Astrocyte (in vitro differentiated cells and primary cell): ENCODE data around the gene FGF12. TPM values are rescaled to one million over a fixed set of nuclear protein-coding genes. Genes with fewer than 3 reads are reported as not detected.

Source experiments
- DNase-seq: peaks from one replicate; pipeline ENCODE4 v3.0.0-alpha.2; 2010; ENCODE audit warnings: low read depth
- FAIRE-seq: peaks from 2 replicates; lab custom pipeline; 2011; peaks lifted over from hg19 to GRCh38; lab: Jason Lieb, UNC
- H2AFZ ChIP-seq: 2 replicates; pipeline ENCODE4 v1.6.0; 2012; ENCODE audit warnings: low read depth, low read length, inconsistent platforms
- H3K27ac ChIP-seq: 2 replicates; pipeline ENCODE4 v1.5.1; 2011; ENCODE audit warnings: low read depth, low read length, inconsistent platforms
- H3K27me3 ChIP-seq: 2 replicates; pipeline ENCODE4 v1.6.0; 2011; ENCODE audit warnings: low read length, inconsistent platforms; ENCODE audit not compliant: insufficient read depth
- H3K36me3 ChIP-seq: 2 replicates; pipeline ENCODE4 v1.5.1; 2011; ENCODE audit warnings: low read length, inconsistent platforms; ENCODE audit not compliant: insufficient read depth
- H3K4me1 ChIP-seq: 2 replicates; pipeline ENCODE4 v1.5.1; 2011; ENCODE audit warnings: low read length, inconsistent platforms; ENCODE audit not compliant: insufficient read depth
- H3K4me2 ChIP-seq: 2 replicates; pipeline ENCODE4 v1.6.0; 2012; ENCODE audit warnings: low read length, inconsistent platforms
- H3K4me3 ChIP-seq: 2 replicates; pipeline ENCODE4 v1.5.1; 2011; ENCODE audit warnings: low read depth, mild to moderate bottlenecking, low read length, inconsistent platforms; ENCODE audit not compliant: insufficient read depth
- H3K79me2 ChIP-seq: 2 replicates; pipeline ENCODE4 v1.6.0; 2012; ENCODE audit warnings: mild to moderate bottlenecking, low read length, inconsistent platforms; ENCODE audit not compliant: insufficient read depth
- H3K9ac ChIP-seq: 2 replicates; pipeline ENCODE4 v1.6.0; 2012; ENCODE audit warnings: mild to moderate bottlenecking, low read length, inconsistent platforms
- H3K9me3 ChIP-seq: 2 replicates; pipeline ENCODE4 v1.5.1; 2012; ENCODE audit warnings: low read depth, mild to moderate bottlenecking, low read length, inconsistent platforms; ENCODE audit not compliant: insufficient read depth
- H4K20me1 ChIP-seq: 2 replicates; pipeline ENCODE4 v1.6.0; 2012; ENCODE audit warnings: low read length, inconsistent platforms; ENCODE audit not compliant: insufficient read depth
- H3K27ac Mint-ChIP-seq: one replicate; pipeline ENCODE4 v1.8.0; 2021; ENCODE audit warnings: mild to moderate bottlenecking, mixed read lengths; ENCODE audit not compliant: unreplicated experiment
- H3K27me3 Mint-ChIP-seq: one replicate; pipeline ENCODE4 v1.8.0; 2021; ENCODE audit warnings: low read depth, mixed read lengths; ENCODE audit not compliant: unreplicated experiment
- H3K36me3 Mint-ChIP-seq: one replicate; pipeline ENCODE4 v1.8.0; 2021; ENCODE audit warnings: low read depth, mixed read lengths; ENCODE audit not compliant: unreplicated experiment
- H3K4me1 Mint-ChIP-seq: one replicate; pipeline ENCODE4 v1.8.0; 2021; ENCODE audit warnings: low read depth, mixed read lengths; ENCODE audit not compliant: unreplicated experiment
- H3K4me3 Mint-ChIP-seq: one replicate; pipeline ENCODE4 v1.8.0; 2021; ENCODE audit warnings: mild to moderate bottlenecking, moderate library complexity, mixed read lengths; ENCODE audit not compliant: unreplicated experiment
- H3K9me3 Mint-ChIP-seq: one replicate; pipeline ENCODE4 v1.8.0; 2021; ENCODE audit warnings: mild to moderate bottlenecking, mixed read lengths; ENCODE audit not compliant: unreplicated experiment
- EZH2 ChIP-seq: IDR thresholded peaks from 2 replicates; pipeline ENCODE4 v1.6.1; 2012; ENCODE audit warnings: mild to moderate bottlenecking, low read length, inconsistent platforms; ENCODE audit not compliant: insufficient read depth
- total RNA-seq: library from RNA; stranded (reverse); gene quantifications from 2 replicates; pipeline ENCODE4 v1.2.1, GENCODE V29; 2021
- TF ChIP-seq, protein P1 (sequence below): IDR thresholded peaks from 2 replicates; pipeline ENCODE4 v1.5.1; 2011; ENCODE audit warnings: low read depth, mild to moderate bottlenecking, inconsistent platforms, low read length, moderate library complexity; ENCODE audit not compliant: insufficient read depth

Gene FGF12
- total RNA-seq, 1 donor from 2014 or later = 1.4 TPM

DNA sequence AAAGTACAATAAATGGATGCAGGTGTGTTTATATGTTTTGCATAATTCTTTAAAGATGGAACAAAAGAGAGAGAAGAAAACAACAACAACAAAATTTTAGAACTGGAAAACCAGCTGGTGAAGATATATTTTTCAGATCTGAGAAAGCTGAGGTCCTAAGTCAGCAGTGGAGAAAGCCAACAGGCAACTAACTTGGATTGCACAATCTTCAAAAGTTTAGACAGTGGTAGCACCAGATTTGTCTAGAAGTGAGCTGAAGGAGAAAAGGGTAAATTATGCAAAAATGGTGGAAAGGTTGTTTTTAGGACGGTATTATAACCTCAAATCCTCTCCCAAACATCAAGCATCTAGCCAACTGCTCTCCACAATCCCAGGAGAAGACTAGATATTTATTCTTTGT is 17.0 kb downstream of the FGF12 start:
- no peaks in the 10 kb centered on the region for H4K20me1 ChIP-seq
- H3K36me3 ChIP-seq = no peaks in the 10 kb centered on the region
- no peaks in the 10 kb centered on the region for H3K27me3 ChIP-seq
- no peaks in the 10 kb centered on the region for H3K4me1 Mint-ChIP-seq
- H3K9ac ChIP-seq = no peak overlapping the region
- H3K9me3 ChIP-seq = no peaks in the 10 kb centered on the region
- H3K4me3 Mint-ChIP-seq = no peak overlapping the region
- no peak for TF ChIP-seq EZH2
- TF ChIP-seq, protein P1, sequence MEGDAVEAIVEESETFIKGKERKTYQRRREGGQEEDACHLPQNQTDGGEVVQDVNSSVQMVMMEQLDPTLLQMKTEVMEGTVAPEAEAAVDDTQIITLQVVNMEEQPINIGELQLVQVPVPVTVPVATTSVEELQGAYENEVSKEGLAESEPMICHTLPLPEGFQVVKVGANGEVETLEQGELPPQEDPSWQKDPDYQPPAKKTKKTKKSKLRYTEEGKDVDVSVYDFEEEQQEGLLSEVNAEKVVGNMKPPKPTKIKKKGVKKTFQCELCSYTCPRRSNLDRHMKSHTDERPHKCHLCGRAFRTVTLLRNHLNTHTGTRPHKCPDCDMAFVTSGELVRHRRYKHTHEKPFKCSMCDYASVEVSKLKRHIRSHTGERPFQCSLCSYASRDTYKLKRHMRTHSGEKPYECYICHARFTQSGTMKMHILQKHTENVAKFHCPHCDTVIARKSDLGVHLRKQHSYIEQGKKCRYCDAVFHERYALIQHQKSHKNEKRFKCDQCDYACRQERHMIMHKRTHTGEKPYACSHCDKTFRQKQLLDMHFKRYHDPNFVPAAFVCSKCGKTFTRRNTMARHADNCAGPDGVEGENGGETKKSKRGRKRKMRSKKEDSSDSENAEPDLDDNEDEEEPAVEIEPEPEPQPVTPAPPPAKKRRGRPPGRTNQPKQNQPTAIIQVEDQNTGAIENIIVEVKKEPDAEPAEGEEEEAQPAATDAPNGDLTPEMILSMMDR = no peak
- no peaks in the 10 kb centered on the region for H3K79me2 ChIP-seq
- H3K9me3 Mint-ChIP-seq = peaks cover 2% of the 10 kb centered on the region
- H3K4me3 ChIP-seq = no peak overlapping the region
- no peaks in the 10 kb centered on the region for H3K27me3 Mint-ChIP-seq
- H3K4me1 ChIP-seq = no peaks in the 10 kb centered on the region
- no peak for FAIRE-seq
- H3K27ac Mint-ChIP-seq = no peak overlapping the region
- no peak overlapping the region for H2AFZ ChIP-seq
- no peak overlapping the region for H3K4me2 ChIP-seq
- no peak for DNase-seq
- no peak overlapping the region for H3K27ac ChIP-seq
- H3K36me3 Mint-ChIP-seq = no peaks in the 10 kb centered on the region

DNA sequence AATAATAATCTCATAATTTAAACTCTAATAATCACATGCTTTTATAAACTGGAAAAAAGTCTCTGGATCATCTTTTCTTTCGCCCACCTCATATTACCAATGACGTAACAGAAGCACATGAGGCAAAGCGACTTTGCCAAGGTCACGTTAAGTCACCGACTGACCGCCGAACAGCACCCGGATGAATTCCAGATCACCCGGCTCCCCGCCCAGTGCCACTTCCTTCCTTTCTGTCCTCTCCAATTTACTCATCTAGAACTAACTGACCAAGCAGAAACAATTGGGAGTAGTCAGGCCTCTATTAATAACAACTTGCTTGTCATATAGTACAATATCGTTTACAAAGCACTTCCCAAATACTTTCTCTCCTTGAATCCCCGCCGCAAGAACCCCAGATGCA is 21.1 kb downstream of the FGF12 start:
- no peaks in the 10 kb centered on the region for H3K9me3 ChIP-seq
- FAIRE-seq (no peak), DNase-seq (no peak)
- H3K27ac ChIP-seq = no peak overlapping the region
- H3K4me1 Mint-ChIP-seq = no peaks in the 10 kb centered on the region
- H3K9ac ChIP-seq = no peak overlapping the region
- H3K27me3 Mint-ChIP-seq = no peaks in the 10 kb centered on the region
- no peaks in the 10 kb centered on the region for H3K36me3 ChIP-seq
- H3K27ac Mint-ChIP-seq = no peak overlapping the region
- H3K27me3 ChIP-seq = no peaks in the 10 kb centered on the region
- H3K4me3 ChIP-seq = no peak overlapping the region
- H3K4me3 Mint-ChIP-seq = no peak overlapping the region
- TF ChIP-seq, protein P1 = no peak
- no peak for TF ChIP-seq EZH2
- no peaks in the 10 kb centered on the region for H3K36me3 Mint-ChIP-seq
- H3K4me1 ChIP-seq = no peaks in the 10 kb centered on the region
- no peaks in the 10 kb centered on the region for H3K79me2 ChIP-seq
- H3K4me2 ChIP-seq = no peak overlapping the region
- peaks cover 2% of the 10 kb centered on the region for H3K9me3 Mint-ChIP-seq
- no peaks in the 10 kb centered on the region for H4K20me1 ChIP-seq
- no peak overlapping the region for H2AFZ ChIP-seq

DNA sequence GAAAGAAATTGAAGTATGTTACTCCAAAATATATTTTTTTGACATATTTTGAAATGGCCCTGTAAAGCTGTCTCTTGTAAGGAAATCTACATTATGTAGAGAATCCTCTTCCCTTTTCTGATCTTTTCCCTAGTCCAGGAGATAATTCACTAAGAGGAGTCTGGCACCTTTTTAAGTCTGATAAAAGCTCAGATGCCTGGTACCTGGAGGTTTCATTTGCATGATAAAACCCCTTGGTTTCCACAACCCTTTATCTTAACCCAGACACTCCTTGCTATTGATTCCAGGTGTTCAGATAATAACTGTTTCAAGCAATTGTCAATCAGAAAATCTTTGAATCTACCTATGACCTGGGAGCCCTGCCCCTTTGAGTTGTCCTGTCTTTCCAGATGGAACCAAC is 26.5 kb downstream of the FGF12 start:
- Histone ChIP-seq H3K27ac (no peak overlapping the region), H3K9ac (no peak overlapping the region), H3K36me3 (no peaks in the 10 kb centered on the region), H3K27me3 (no peaks in the 10 kb centered on the region), H4K20me1 (no peaks in the 10 kb centered on the region), H3K4me2 (no peak overlapping the region), H2AFZ (no peak overlapping the region), H3K79me2 (no peaks in the 10 kb centered on the region), H3K4me3 (no peak overlapping the region), H3K9me3 (no peaks in the 10 kb centered on the region), H3K4me1 (no peaks in the 10 kb centered on the region)
- no peak for DNase-seq
- no peak overlapping the region for H3K27ac Mint-ChIP-seq
- no peaks in the 10 kb centered on the region for H3K27me3 Mint-ChIP-seq
- no peaks in the 10 kb centered on the region for H3K36me3 Mint-ChIP-seq
- H3K4me3 Mint-ChIP-seq = no peak overlapping the region
- FAIRE-seq = no peak
- no peaks in the 10 kb centered on the region for H3K9me3 Mint-ChIP-seq
- TF ChIP-seq, protein P1 = no peak
- TF ChIP-seq EZH2 = no peak
- H3K4me1 Mint-ChIP-seq = no peaks in the 10 kb centered on the region
